NCI-H2081 treated with DMSO at 0.1 percent for 48 hours (cell line): ENCODE data around the gene CHST3.
"Not testable (repeated sequence)": the region's sequence is repeated elsewhere in the genome, so short reads cannot be mapped to it uniquely, and the experiment has no call there.

Source experiments
- DNase-seq: peaks from one replicate; lab custom pipeline; 2025; lab: John Stamatoyannopoulos, UW

CHST3 gene

GRCh38 chr10:71950683-71951082, 13.5 kb upstream of the CHST3 start:
- no peak for DNase-seq

- no peak for DNase-seq
Measured at GRCh38 chr10:71952745-71953144, 11.4 kb upstream of the CHST3 start.

DNA sequence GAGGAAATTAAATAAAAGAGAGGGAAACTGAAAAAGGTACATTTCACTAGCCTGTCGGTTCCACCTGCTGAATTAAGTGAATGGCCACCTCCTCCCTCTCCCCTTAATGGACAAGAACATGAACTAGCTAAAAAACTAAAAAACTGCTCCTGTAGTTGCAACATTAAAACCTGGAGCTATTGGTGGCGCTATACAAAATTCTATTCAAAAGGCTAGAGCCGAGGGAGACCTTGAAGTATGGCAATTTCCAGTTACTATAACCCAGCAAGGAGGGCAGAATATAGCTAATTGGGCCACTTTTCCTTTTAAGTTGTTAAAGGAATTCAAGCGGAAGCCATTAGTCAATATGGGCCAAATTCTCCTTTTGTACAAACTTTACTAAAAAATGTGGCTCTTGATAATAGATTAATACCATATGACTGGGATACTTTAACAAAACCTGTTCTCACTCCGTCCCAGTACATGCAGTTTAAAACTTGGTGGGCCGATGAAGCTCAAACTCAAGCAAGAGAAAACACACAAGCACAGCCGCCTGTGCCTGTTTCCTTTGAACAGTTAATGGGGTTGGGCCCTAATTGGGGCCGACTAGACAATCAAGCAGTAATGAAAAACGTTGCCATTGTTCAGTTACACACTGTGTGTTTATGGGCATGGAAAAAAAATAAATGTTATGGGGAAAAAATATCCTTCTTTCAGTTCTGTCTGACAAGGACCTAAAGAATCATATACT, 6.5 kb upstream of the CHST3 start:
- DNase-seq, result no peak

DNA sequence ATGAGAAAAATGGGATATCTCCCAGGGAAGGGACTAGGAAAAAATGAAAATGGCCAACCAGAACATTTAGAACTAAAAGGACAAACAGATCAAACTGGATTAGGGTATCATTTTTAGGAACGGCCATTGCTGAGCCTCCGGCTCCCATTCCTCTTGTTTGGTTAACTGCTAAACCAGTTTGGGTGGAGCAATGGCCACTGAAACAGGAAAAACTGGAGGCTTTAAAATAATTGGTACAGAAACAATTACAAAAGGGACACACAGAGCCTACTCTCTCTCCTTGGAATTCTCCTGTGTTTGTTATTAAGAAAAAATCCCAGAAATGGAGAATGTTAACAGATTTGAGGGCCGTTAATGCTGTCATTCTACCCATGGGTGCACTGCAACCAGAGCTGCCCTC, 4.7 kb upstream of the CHST3 start:
- DNase-seq, result no peak

GRCh38 chr10:71961831-71962230, 2.4 kb upstream of the CHST3 start:
- no peak for DNase-seq

- no peak for DNase-seq
Measured at GRCh38 chr10:71962901-71963300, 1.3 kb upstream of the CHST3 start.

GRCh38 chr10:71963351-71964097, 671 bp upstream of the CHST3 start:
- no peak for DNase-seq

GRCh38 chr10:71964743-71965515, 734 bp downstream of the CHST3 start:
- DNase-seq, result no peak

- no peak for DNase-seq
Measured at GRCh38 chr10:71965623-71966022, 1.4 kb downstream of the CHST3 start.

- DNase-seq, result no peak
Measured at GRCh38 chr10:71966046-71967004, 2.1 kb downstream of the CHST3 start.

- not testable (repeated sequence) for DNase-seq
Measured at GRCh38 chr10:71967958-71968357, 3.8 kb downstream of the CHST3 start.

GRCh38 chr10:71968553-71969474, 4.6 kb downstream of the CHST3 start:
- DNase-seq, result no peak

DNA sequence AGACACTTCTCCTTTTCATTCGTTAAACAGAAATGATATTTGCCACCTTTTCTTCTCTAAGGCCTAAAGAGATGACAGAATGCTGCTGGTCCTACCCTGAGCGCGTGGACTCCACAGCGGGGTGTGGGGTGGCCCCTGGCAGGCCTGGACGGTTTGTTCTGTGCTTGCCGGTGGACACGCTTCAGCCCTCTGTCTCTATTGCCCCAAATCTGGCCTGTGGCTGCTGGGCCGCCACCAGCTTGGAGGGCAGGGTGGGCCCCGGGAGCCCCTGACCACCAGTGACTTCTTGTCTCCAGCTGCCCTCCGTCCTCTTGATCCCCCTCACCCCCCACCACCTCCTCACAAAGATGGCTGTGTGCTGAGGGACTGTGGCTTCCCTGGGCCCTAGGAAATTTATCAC, 5.7 kb downstream of the CHST3 start:
- no peak for DNase-seq

- DNase-seq, result no peak
Measured at GRCh38 chr10:71970331-71970730, 6.1 kb downstream of the CHST3 start.

GRCh38 chr10:71970869-71971268, 6.7 kb downstream of the CHST3 start:
- no peak for DNase-seq

DNA sequence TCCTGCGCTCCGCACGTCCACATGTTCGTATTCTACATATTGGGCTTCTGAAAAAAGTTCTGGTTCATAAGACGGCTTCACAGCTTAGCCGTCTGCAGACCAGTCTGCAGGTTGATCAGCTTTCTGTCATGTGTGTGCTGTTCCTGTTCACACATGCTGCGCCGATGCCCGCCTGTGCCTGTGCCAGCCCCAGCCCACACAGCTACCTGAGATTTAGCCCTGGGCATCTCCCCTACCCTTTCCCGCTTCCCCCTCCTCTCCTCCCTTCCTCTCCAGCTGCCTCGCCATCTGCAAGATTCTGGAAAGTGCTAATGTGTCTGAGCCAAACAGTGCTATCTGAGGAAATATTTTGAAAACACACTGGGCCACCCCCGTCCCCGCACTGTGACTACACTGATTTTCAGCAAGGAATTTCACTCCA, 7.1 kb downstream of the CHST3 start:
- DNase-seq, result no peak

DNA sequence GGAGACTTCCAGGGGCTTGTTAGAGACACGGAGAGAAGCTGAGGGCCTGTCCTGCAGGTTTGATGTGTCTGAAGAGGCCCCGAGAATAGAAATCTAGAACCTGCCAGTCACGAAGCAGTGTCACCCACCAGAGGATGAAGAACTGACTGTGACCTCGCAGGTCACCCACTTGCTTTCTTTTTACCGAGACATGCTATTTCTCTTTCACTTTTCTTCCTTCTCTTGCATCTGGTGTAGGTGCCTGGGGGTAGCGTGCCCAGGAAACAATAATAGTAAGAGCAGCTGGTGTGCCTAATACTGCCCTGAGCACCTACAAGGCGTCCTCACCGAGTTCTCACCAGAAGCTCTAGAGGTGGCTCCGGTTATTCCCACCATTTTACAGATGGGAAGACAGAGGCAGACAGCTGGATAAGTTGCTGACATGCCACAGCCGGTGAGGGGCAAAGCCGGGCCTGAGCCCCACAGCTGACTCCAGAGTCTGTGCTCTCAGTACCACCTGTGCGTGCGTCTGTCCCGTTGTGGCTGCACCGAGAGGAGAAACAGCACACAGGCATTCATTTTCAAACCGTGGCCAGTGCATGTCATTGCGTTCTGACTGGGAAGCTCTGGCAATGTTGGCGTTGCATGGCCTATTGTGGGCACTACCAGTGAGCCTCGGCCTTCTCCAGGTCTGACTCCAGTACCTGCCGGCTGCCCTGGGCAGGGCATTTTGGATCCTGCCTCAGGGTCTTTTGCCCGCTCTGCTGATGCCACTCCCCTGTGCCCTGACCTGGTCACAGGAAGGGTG, 7.8 kb downstream of the CHST3 start:
- DNase-seq, result no peak

DNA sequence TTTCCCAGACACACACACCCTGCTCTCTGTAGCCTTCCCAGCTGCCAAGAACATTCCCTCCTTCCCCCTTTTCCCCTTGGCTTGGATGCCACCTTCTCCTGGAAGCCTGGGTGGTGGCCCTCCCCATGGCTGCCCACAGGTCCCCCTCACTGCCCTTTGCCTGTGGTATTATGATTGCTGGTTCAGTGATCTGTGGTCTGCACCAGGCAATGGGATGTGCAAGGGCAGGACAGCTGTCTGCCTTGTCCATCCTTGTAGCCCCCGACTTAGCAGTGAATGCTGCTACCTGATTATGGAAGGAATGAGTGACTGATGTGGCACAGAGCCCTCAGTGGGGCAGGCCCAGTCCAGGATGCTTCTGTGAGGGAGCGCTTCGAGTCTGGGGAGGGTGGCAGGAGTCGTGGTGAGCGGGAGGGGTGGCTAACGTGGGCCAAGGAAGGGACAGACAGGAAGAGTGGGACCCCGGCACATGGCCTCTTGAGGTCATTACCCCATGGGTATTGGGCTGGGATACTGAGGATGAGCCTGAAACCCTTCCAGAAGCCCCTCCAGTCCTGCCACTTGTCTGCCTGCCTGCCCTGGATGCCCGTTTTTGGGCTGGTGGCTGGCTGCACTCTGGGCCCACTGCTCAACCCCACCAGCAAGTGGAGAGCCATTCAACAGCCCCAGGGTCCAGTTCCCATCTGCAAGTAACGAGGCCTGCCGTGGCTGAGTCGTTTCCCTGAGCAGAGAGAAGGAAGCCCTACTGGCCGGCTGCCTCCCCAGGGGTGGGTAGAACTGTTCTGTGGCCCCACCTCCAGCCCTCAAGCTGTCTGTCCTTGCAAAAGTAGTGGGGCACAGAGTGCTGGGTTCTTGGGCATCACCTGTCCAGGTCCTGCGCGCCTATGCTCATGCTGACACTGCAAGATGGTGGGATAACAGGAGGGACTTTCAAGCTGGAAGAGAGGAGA, 8.8 kb downstream of the CHST3 start:
- no peak for DNase-seq
